Measurements from ENCODE around the gene ARPC3. TPM values are rescaled to one million over a fixed set of nuclear protein-coding genes. Genes with fewer than 3 reads are reported as not detected.
A peak's percentile ranks its signal among the peaks of the same experiment; 100 is the strongest.

ARPC3 gene
- total and polyA plus RNA-seq, 9 of the 15 experiments (the other 6 are each of a cell fraction or from before 2014, with no cell fraction given), result 74.2 to 575 (median 345) TPM

DNA sequence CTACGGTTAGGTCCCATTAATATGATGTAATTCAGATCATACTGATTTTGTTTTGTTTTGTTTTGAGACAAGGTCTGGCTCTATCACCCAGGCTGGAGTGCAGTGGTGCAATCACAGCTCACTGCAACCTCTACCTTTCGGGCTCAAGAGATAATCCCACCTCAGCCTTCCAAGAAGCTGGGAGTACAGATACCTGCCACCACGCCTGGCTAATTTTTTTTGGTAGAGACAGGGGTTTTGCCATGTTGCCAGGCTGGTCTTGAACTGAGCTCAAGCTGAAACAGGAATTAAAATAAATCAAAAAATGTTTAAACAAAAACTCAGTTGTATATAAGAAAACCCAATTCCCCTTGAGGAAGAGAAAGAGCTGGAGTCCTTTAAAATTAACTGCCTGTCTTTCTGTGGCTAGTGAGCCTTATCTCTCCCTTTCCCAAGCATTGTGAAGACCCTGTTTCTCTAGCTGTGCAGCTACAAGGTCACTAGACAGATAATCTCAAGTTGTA lies 28.9 kb downstream of the ARPC3 start (continued):
- TF ChIP-seq NCOA2 (IDR thresholded peaks at IDR 0.05; ENCODE audit: partially characterized antibody in 2 of 2) (no peak), XRCC3 (IDR thresholded peaks at IDR 0.05) (no peak), TRIM24 (IDR thresholded peaks at IDR 0.05) (peak; percentile 61 to 64), NR2C1 (IDR thresholded peaks at IDR 0.05) (no peak), NR2C1 (tag; IDR thresholded peaks at IDR 0.05) (peak; percentile 15), FOXM1 (IDR thresholded peaks at IDR 0.05; ENCODE audit: low read depth) (peak; percentile 71), FOXM1 (CRISPR knock-in tag; IDR thresholded peaks at IDR 0.05; ENCODE audit: low read depth) (no peak), ZNF589 (CRISPR knock-in tag; IDR thresholded peaks at IDR 0.05; ENCODE audit: low read depth) (no peak), GABPB1 (CRISPR knock-in tag; IDR thresholded peaks at IDR 0.05) (no peak), RBBP5 (IDR thresholded peaks at IDR 0.05; ENCODE audit: borderline replicate concordance, insufficient read depth, low read length, poor library complexity, severe bottlenecking) (no peak), MEIS2 (IDR thresholded peaks at IDR 0.05; ENCODE audit: partially characterized antibody) (peak; percentile 74)
- TF ChIP-seq, protein P1, sequence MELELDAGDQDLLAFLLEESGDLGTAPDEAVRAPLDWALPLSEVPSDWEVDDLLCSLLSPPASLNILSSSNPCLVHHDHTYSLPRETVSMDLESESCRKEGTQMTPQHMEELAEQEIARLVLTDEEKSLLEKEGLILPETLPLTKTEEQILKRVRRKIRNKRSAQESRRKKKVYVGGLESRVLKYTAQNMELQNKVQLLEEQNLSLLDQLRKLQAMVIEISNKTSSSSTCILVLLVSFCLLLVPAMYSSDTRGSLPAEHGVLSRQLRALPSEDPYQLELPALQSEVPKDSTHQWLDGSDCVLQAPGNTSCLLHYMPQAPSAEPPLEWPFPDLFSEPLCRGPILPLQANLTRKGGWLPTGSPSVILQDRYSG (tag; conservative IDR thresholded peaks at IDR 0.05; ENCODE audit: low read depth), result 0 out of 2 replicates have a peak, but pooled peaks have one; percentile 48
- TF ChIP-seq, protein P2, sequence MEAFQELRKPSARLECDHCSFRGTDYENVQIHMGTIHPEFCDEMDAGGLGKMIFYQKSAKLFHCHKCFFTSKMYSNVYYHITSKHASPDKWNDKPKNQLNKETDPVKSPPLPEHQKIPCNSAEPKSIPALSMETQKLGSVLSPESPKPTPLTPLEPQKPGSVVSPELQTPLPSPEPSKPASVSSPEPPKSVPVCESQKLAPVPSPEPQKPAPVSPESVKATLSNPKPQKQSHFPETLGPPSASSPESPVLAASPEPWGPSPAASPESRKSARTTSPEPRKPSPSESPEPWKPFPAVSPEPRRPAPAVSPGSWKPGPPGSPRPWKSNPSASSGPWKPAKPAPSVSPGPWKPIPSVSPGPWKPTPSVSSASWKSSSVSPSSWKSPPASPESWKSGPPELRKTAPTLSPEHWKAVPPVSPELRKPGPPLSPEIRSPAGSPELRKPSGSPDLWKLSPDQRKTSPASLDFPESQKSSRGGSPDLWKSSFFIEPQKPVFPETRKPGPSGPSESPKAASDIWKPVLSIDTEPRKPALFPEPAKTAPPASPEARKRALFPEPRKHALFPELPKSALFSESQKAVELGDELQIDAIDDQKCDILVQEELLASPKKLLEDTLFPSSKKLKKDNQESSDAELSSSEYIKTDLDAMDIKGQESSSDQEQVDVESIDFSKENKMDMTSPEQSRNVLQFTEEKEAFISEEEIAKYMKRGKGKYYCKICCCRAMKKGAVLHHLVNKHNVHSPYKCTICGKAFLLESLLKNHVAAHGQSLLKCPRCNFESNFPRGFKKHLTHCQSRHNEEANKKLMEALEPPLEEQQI (IDR thresholded peaks at IDR 0.05), result no peak
- TF ChIP-seq, protein P3, sequence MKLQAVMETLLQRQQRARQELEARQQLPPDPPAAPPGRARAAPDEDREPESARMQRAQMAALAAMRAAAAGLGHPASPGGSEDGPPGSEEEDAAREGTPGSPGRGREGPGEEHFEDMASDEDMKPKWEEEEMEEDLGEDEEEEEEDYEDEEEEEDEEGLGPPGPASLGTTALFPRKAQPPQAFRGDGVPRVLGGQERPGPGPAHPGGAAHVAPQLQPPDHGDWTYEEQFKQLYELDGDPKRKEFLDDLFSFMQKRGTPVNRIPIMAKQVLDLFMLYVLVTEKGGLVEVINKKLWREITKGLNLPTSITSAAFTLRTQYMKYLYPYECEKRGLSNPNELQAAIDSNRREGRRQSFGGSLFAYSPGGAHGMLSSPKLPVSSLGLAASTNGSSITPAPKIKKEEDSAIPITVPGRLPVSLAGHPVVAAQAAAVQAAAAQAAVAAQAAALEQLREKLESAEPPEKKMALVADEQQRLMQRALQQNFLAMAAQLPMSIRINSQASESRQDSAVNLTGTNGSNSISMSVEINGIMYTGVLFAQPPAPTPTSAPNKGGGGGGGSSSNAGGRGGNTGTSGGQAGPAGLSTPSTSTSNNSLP (IDR thresholded peaks at IDR 0.05; ENCODE audit: borderline replicate concordance, low read depth, low read length), result no peak
- TF ChIP-seq, protein P4, sequence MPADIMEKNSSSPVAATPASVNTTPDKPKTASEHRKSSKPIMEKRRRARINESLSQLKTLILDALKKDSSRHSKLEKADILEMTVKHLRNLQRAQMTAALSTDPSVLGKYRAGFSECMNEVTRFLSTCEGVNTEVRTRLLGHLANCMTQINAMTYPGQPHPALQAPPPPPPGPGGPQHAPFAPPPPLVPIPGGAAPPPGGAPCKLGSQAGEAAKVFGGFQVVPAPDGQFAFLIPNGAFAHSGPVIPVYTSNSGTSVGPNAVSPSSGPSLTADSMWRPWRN (IDR thresholded peaks at IDR 0.05; ENCODE audit: low read depth), result 0 out of 2 replicates have a peak, but pooled peaks have one; percentile 47
- TF ChIP-seq, protein P5, sequence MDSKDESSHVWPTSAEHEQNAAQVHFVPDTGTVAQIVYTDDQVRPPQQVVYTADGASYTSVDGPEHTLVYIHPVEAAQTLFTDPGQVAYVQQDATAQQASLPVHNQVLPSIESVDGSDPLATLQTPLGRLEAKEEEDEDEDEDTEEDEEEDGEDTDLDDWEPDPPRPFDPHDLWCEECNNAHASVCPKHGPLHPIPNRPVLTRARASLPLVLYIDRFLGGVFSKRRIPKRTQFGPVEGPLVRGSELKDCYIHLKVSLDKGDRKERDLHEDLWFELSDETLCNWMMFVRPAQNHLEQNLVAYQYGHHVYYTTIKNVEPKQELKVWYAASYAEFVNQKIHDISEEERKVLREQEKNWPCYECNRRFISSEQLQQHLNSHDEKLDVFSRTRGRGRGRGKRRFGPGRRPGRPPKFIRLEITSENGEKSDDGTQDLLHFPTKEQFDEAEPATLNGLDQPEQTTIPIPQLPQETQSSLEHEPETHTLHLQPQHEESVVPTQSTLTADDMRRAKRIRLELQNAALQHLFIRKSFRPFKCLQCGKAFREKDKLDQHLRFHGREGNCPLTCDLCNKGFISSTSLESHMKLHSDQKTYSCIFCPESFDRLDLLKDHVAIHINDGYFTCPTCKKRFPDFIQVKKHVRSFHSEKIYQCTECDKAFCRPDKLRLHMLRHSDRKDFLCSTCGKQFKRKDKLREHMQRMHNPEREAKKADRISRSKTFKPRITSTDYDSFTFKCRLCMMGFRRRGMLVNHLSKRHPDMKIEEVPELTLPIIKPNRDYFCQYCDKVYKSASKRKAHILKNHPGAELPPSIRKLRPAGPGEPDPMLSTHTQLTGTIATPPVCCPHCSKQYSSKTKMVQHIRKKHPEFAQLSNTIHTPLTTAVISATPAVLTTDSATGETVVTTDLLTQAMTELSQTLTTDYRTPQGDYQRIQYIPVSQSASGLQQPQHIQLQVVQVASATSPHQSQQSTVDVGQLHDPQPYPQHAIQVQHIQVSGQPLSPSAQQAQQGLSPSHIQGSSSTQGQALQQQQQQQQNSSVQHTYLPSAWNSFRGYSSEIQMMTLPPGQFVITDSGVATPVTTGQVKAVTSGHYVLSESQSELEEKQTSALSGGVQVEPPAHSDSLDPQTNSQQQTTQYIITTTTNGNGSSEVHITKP (IDR thresholded peaks at IDR 0.05; ENCODE audit: partially characterized antibody), result no peak
- TF ChIP-seq, protein P6, sequence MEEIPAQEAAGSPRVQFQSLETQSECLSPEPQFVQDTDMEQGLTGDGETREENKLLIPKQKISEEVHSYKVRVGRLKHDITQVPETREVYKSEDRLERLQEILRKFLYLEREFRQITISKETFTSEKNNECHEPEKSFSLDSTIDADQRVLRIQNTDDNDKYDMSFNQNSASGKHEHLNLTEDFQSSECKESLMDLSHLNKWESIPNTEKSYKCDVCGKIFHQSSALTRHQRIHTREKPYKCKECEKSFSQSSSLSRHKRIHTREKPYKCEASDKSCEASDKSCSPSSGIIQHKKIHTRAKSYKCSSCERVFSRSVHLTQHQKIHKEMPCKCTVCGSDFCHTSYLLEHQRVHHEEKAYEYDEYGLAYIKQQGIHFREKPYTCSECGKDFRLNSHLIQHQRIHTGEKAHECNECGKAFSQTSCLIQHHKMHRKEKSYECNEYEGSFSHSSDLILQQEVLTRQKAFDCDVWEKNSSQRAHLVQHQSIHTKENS (CRISPR knock-in tag; IDR thresholded peaks at IDR 0.05), result no peak
